ENCODE data around the gene PAX8. TPM values are rescaled to one million over a fixed set of nuclear protein-coding genes. Genes with fewer than 3 reads are reported as not detected.

The PAX8 gene
- total and polyA plus RNA-seq, 11 donors: 0.44 to 2.3 (median 0.53) TPM; not detected in 4

DNA sequence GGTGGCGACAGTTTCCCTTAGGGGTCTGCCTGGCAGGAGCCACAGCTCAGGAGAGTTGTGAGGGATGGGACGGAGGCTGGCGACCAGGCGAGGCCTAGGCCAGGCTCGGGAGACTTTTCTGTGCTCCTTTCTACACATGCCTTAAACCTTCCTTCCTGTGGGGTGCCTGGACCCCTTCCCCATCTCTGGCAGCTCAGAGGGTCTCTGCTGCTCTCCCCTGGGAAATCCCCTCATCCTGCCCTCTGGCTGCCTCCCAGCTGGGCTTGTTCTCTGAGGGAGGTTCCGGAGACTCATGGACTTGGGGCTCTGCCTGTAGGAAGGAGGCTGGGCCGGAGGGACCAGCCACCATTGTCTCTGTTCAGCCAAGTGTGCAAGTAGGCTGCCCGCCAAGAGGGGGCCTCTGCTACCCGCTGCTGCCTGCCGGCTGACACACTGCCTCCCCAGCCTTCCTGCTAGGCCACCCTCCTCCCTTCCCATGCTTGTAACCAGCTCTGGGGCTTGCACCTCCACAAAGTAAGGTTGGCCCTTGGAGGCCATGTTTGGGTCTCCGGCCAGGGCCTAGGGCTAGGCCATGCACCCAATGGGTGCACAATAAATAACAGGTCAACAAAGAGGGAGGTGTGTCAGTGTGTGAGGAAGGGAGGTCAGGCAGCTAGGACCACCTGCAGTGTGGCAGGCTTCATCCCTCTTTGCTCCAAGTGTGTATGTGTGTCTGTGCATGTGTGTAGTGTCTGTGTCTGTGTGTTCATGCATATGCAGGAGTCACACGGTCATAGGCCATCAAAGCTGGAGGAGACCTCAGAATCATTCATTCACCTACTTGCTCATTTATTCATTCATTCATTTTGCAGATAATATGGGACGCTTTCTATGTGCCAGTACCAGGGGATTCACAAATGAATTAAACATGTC is 76.2 kb downstream of the PAX8 start:
- DNase-seq (no peak), ATAC-seq (no peak)
- intact Hi-C loops (cut with DNase I): loop anchor here in 8 of 10 donors (2.0 to 5.0 kb wide), 5 partner anchors 45 to 190 kb away; no protein-coding TSS in a partner anchor

DNA sequence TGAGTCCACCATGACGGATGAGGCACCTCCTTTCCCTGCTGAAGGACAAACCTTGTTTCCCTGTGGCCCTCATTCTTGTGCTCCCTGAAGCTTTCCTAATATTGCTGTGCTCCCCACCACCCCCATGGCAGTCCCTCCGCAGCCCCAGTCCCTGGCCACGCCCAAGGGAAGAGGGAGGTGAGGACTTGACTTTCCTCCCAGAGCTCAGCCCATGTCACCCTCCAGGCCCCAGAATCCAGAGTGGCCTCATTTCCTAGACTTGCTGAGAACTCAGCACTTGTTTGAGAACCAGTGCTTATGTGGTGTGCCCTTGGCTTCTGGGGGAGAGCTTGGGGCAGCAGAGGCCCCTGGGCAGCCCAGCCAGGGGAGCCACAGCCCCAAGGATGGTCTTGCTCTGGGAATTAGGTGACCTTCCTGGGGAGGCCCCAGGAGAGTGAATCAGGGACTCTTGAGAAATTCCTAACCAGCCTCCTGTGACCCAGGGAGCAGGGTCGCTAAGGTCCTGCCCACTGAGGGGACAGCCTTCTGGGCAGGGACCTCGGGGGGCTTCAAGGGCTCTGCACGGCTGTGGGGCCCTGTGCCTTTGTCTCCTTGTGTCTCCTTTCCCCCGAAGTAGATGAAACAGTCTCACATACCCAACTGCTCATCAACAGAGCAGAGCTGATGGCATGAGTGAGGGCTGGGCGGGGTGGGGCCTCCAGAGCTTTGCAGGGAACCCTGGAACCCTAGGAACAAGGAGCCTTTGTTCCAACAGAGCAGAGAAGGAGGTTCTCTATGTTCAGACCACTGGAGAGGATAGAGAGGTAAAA is 77.0 kb downstream of the PAX8 start:
- H3K27ac ChIP-seq: no peak overlapping the region
- intact Hi-C loops (cut with DNase I): loop anchor here in 9 of 10 donors (2.0 to 5.0 kb wide), 6 partner anchors 46 to 191 kb away; no protein-coding TSS in a partner anchor

More for the DNA sequence above, 76.2 kb downstream of the PAX8 start:
- Histone ChIP-seq H3K9me3 (no peaks in the 10 kb centered on the region), H3K4me1 (peaks cover 0 to 15% (median 5%) of the 10 kb centered on the region in 12 donors), H3K27ac (no peak overlapping the region), H3K27me3 (no peaks in the 10 kb centered on the region), H3K36me3 (peaks cover 0 to 21% (median 0%) of the 10 kb centered on the region in 9 donors), H3K4me3 (no peak overlapping the region)
- 76 to 87% (median 80%) methylated on average over 10 to 13 of the region's 13 CpGs for WGBS, 4 donors
- TF ChIP-seq POLR2A (IDR thresholded peaks at IDR 0.05): no peak
- TF ChIP-seq, protein P1, sequence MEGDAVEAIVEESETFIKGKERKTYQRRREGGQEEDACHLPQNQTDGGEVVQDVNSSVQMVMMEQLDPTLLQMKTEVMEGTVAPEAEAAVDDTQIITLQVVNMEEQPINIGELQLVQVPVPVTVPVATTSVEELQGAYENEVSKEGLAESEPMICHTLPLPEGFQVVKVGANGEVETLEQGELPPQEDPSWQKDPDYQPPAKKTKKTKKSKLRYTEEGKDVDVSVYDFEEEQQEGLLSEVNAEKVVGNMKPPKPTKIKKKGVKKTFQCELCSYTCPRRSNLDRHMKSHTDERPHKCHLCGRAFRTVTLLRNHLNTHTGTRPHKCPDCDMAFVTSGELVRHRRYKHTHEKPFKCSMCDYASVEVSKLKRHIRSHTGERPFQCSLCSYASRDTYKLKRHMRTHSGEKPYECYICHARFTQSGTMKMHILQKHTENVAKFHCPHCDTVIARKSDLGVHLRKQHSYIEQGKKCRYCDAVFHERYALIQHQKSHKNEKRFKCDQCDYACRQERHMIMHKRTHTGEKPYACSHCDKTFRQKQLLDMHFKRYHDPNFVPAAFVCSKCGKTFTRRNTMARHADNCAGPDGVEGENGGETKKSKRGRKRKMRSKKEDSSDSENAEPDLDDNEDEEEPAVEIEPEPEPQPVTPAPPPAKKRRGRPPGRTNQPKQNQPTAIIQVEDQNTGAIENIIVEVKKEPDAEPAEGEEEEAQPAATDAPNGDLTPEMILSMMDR (IDR thresholded peaks at IDR 0.05): no peak

DNA sequence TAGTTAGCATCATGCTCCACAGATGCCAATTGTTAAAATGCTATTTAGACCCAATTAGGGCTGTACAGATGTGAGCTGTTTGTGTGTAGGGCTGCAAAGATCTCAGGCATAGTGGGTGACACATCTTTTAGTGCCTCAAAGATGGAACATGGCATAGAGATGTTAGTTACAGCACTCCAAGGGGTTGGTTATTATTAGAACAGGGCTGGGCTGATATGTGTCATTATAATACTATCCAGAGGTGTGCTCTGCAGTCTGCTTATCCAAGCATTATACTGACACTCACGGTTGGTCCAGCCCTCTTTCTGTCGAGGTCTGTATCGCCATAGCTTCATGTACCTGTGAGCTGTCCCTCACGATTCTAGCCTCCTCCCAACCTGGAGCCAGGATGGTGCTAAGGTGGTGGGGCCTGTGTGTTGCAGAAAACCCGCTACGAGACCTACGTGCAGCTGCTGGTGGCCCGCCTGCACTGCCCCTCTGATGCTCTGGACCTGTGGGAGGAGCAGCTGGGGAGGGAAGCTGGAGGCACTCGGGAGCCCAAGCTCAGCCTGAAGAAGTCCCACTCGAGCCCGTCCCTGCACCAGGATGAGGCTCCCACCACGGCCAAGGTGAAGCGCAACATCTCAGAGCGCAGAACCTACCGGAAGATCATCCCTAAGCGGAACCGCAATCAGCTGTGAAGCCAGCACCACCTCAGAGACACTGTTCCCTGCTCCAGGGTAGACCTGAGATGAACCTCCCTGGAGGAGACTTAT is 77.8 kb downstream of the PAX8 start:
- ATAC-seq (no peak), DNase-seq (no peak)
- 77 to 87% (median 84%) methylated on average over 13 to 17 of the region's 17 CpGs for WGBS, 4 donors
- Histone ChIP-seq H3K4me1 (peaks cover 0 to 15% (median 5%) of the 10 kb centered on the region in 12 donors), H3K36me3 (peaks cover 0 to 34% (median 0%) of the 10 kb centered on the region in 9 donors), H3K4me3 (no peak overlapping the region), H3K27me3 (no peaks in the 10 kb centered on the region), H3K9me3 (no peaks in the 10 kb centered on the region), H3K27ac (no peak overlapping the region)
- intact Hi-C loops (cut with DNase I): loop anchor here in 8 of 10 donors (2.0 to 5.0 kb wide), 5 partner anchors 46 to 191 kb away; no protein-coding TSS in a partner anchor
- TF ChIP-seq, protein P1 (IDR thresholded peaks at IDR 0.05): no peak
- TF ChIP-seq POLR2A (IDR thresholded peaks at IDR 0.05): no peak

More for the DNA sequence above, 77.0 kb downstream of the PAX8 start:
- no peak for ATAC-seq
- Histone ChIP-seq H3K9me3 (no peaks in the 10 kb centered on the region), H3K36me3 (peaks cover 0 to 27% (median 0%) of the 10 kb centered on the region in 9 donors), H3K27me3 (no peaks in the 10 kb centered on the region), H3K4me3 (no peak overlapping the region), H3K4me1 (peaks cover 0 to 15% (median 5%) of the 10 kb centered on the region in 12 donors)
- WGBS, 4 donors: 86 to 98% (median 91%) methylated on average over 5 to 8 of the region's 8 CpGs
- TF ChIP-seq POLR2A (IDR thresholded peaks at IDR 0.05): no peak
- TF ChIP-seq, protein P1 (IDR thresholded peaks at IDR 0.05): no peak
- DNase-seq: no peak

Data from heart left ventricle (tissue), 16 donors.